ENCODE results near the gene POLR3B.
"Not testable (repeated sequence)": the region's sequence is repeated elsewhere in the genome, so short reads cannot be mapped to it uniquely, and the experiment has no call there.

Gene POLR3B

DNA sequence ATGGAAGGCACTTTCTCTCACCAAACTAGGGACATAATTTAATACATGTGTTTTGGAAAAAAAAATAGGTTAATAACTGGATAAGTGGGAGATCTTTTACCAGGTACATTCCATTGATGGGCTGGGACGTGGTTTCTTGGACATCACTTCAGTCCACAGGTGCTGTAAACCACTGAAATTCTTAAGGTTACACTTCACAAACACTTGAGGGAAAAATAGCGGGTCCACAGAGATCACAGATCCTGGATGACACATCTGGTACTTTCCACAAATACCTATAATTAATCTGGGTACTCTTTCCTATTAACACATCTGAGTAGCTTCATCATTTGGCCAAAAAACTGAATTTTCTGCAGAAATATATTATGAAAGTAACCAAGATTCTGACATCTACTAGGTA lies 85.0 kb downstream of the POLR3B start:
- no peaks in the 10 kb centered on the region for H3K9me3 Mint-ChIP-seq
- no peak for ATAC-seq (ENCODE audit: low read depth)
- DNase-seq (ENCODE audit: low spot score in 2 of 2), result no peak
- no peak overlapping the region for H3K4me3 Mint-ChIP-seq
- H3K27ac Mint-ChIP-seq, result no peak overlapping the region
- H3K36me3 Mint-ChIP-seq, result peaks cover 26% of the 10 kb centered on the region
- no peaks in the 10 kb centered on the region for H3K27me3 Mint-ChIP-seq
- H3K4me1 Mint-ChIP-seq, result no peaks in the 10 kb centered on the region

DNA sequence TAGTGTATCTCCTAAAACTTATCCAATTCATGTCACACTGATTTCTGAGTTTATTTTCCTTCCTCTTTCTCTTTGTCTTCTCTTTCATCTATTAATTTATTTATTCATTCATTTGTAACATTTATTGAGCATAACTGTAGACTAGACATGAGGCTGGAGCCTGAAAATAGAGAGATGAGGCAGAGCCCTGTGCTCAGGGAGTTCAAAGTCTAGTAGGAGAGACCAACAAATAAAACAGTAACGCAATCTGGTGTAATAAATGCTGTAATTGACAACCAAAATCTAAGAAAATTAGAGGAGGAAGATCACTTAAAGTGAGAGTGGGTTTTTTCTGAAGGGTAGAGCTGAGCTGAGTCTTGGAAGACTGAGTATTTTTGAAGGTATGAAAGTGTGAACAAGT lies 87.5 kb downstream of the POLR3B start:
- Mint-ChIP-seq H3K9me3 (no peaks in the 10 kb centered on the region), H3K4me3 (no peak overlapping the region), H3K36me3 (peaks cover 30% of the 10 kb centered on the region), H3K27ac (no peak overlapping the region), H3K27me3 (no peaks in the 10 kb centered on the region), H3K4me1 (no peaks in the 10 kb centered on the region)
- no peak for ATAC-seq (ENCODE audit: low read depth)
- no peak for DNase-seq (ENCODE audit: low spot score in 2 of 2)

DNA sequence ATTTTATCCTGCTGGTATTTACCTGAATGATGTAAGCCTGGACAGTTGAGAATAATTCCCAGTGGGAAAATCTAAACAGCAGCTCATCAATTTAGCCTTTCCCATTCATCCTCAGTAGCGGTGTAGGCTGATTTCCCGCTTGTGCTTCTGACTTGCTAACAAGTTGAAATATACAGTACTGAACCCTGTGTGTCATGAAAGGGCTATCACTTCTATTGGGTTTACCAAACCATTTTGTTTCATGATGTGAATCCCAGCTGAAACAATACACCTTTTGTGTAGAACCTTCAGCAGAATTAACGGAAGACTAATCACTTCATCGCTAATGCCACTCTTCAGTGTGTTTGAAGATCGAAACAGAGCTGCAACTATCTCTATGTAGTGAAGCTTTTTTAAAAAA lies 88.4 kb downstream of the POLR3B start:
- Mint-ChIP-seq H3K27ac (no peak overlapping the region), H3K4me3 (no peak overlapping the region), H3K9me3 (no peaks in the 10 kb centered on the region), H3K36me3 (peaks cover 24% of the 10 kb centered on the region), H3K4me1 (no peaks in the 10 kb centered on the region), H3K27me3 (no peaks in the 10 kb centered on the region)
- no peak for DNase-seq (ENCODE audit: low spot score in 2 of 2)
- no peak for ATAC-seq (ENCODE audit: low read depth)

DNA sequence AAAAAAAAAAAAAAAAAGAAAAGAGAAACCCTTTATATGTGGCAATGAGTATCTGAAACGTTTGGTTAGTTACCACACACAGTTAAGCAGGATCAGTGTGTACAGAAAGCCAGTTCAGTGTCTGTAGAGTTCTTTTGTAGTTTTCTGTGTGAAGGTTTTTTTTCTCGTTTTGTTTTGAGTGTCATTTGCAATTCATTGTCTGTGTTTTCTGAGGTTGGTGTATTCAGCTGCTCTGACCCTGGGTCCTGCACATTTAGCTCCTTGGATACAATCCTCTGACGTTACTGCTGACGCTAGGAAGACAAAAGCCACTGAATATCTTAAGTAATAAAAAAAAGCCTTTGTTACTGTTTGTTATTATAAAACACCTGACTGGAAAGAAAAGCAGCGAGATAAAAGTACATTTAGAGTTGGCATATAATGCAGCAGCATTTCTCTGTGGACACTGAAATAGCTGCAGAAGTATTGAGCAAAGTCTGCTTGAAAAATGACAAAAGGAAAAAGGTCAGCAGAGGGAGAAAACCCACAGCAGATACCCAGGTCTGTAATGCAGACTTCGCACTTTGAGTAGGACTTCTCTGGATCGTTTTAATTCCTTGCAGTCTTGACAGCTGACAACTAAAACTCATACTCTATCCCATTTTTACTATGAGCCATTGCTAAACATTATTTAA lies 89.0 kb downstream of the POLR3B start:
- no peak for ATAC-seq (ENCODE audit: low read depth)
- H3K27me3 Mint-ChIP-seq, result no peaks in the 10 kb centered on the region
- no peaks in the 10 kb centered on the region for H3K9me3 Mint-ChIP-seq
- peaks cover 23% of the 10 kb centered on the region for H3K36me3 Mint-ChIP-seq
- no peak overlapping the region for H3K27ac Mint-ChIP-seq
- no peaks in the 10 kb centered on the region for H3K4me1 Mint-ChIP-seq
- DNase-seq (ENCODE audit: low spot score in 2 of 2), result no peak
- no peak overlapping the region for H3K4me3 Mint-ChIP-seq

DNA sequence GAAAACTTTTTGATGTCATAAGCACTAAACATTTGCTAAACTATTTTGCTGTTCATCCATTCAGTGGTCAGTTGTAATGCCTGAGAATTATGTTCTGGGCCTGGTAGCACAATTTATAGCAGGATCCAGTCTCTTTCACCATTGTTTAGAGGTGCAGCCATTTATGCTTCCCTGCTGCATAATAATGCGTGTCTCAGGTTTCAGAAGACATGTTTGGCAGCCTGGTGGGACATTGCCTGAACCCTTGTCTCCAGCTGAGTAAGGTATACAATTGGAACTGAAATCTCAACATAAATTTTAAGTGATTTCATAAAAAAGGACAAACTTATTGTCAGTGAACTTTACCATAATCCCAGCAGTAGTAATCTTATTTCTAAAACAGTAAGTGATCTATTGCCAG lies 94.8 kb downstream of the POLR3B start:
- Mint-ChIP-seq H3K27me3 (no peaks in the 10 kb centered on the region), H3K27ac (no peak overlapping the region), H3K4me1 (peaks cover 6% of the 10 kb centered on the region), H3K9me3 (no peaks in the 10 kb centered on the region), H3K36me3 (peaks cover 21% of the 10 kb centered on the region), H3K4me3 (no peak overlapping the region)
- ATAC-seq (ENCODE audit: low read depth) (no peak), DNase-seq (ENCODE audit: low spot score in 2 of 2) (no peak)

DNA sequence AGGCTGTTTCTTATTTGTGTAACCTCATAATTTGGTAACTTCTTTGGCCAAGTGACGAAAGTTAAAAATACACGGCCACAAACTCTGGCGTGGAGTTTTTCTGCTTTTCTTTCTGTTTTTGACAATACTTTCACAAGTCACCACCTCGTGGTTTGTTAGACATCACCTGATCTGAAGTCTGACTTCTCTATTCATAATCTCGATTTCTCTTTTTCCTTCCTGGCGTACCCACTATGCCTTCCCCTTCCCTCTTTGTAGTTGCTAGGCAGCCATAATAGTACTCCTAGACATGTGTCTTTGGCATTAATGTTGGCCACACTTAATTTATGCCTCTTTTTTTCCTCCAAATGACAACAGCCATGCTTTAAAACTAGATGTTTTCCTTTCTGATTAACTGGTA lies 97.6 kb downstream of the POLR3B start:
- peak; percentile 61 for ATAC-seq (ENCODE audit: low read depth)
- H3K36me3 Mint-ChIP-seq, result peaks cover 24% of the 10 kb centered on the region
- H3K9me3 Mint-ChIP-seq, result no peaks in the 10 kb centered on the region
- DNase-seq (ENCODE audit: low spot score in 2 of 2), result no peak
- H3K4me3 Mint-ChIP-seq, result no peak overlapping the region
- peaks cover 6% of the 10 kb centered on the region for H3K4me1 Mint-ChIP-seq
- peak overlapping the region; percentile 7 for H3K27ac Mint-ChIP-seq
- H3K27me3 Mint-ChIP-seq, result no peaks in the 10 kb centered on the region

DNA sequence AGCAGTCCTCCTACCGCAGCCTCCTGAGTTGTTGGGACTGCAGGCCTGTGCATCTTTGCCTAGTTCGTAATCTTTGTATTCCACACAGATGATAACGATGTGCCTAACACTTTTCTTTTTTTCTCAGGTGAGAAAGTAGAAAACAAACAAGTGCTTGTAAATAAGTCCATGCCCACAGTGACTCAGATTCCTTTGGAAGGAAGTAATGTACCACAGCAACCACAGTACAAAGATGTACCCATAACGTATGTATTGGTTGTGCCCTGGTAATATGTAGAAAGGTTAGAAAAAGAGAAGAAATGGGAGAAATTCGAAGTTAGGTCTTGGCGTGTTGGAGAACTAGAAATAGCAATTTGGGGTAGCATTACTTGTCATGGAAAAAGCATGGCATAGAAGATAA lies 101.6 kb downstream of the POLR3B start:
- Mint-ChIP-seq H3K4me1 (peaks cover 6% of the 10 kb centered on the region), H3K27ac (no peak overlapping the region), H3K4me3 (no peak overlapping the region), H3K9me3 (no peaks in the 10 kb centered on the region), H3K27me3 (no peaks in the 10 kb centered on the region), H3K36me3 (peaks cover 34% of the 10 kb centered on the region)
- DNase-seq (ENCODE audit: low spot score in 2 of 2), result no peak
- no peak for ATAC-seq (ENCODE audit: low read depth)

DNA sequence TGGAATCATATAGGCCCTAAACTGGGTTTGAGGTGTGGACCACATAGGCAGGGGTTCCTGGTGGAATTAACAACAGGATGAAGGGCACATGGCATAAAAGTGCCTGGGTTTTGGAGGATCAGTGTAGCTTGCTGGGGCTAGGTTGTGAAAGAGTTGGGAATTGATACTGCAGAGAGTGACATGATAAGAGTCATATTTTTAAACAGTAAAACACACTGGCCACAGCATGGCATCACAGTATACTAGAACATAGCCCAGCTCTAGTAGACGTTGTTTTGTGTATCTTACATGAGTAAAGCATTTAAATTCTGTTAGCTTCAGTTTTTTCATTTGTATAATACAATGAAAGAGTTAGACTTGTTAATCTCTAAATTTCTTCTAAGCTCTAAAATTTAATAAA lies 102.0 kb downstream of the POLR3B start:
- no peak overlapping the region for H3K27ac Mint-ChIP-seq
- ATAC-seq (ENCODE audit: low read depth) (no peak), DNase-seq (ENCODE audit: low spot score in 2 of 2) (no peak)
- peaks cover 34% of the 10 kb centered on the region for H3K36me3 Mint-ChIP-seq
- H3K4me1 Mint-ChIP-seq, result peaks cover 4% of the 10 kb centered on the region
- no peak overlapping the region for H3K4me3 Mint-ChIP-seq
- no peaks in the 10 kb centered on the region for H3K27me3 Mint-ChIP-seq
- no peaks in the 10 kb centered on the region for H3K9me3 Mint-ChIP-seq

DNA sequence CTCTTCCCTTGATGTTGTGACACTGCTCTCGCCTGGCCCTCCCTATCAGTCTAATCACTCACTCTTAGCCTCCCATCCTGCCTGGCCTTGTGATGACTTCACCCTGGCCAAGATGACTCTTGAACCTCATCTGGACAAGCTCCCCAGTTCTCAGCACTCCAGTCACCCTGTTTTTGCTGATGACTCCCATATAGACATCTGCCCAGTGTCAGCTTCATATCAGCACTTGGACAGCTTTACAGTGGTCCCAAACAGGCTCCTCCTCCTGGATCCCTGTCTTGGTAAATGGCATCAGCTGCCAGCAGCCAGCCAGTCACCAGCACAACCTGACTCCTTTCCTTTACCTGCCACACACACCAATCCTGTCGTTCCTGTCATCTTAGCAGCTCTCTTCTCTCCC lies 104.2 kb downstream of the POLR3B start:
- Mint-ChIP-seq H3K9me3 (no peaks in the 10 kb centered on the region), H3K27me3 (no peaks in the 10 kb centered on the region), H3K4me1 (no peaks in the 10 kb centered on the region), H3K36me3 (peaks cover 40% of the 10 kb centered on the region), H3K4me3 (no peak overlapping the region), H3K27ac (no peak overlapping the region)
- DNase-seq (ENCODE audit: low spot score in 2 of 2) (no peak), ATAC-seq (ENCODE audit: low read depth) (no peak)

DNA sequence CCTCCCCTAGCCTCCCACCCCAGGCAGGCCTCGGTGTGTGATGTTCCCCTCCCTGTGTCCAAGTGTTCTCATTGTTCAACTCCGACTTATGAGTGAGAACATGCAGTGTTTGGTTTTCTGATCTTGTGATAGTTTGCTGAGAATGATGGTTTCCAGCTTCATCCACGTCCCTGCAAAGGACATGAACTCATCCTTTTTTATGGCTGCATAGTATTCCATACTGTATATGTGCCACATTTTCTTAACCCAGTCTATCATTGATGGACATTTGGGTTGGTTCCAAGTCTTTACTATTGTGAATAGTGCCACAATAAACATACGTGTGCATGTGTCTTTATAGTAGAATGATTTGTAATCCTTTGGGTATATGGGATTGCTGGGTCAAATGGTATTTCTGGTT lies 108.1 kb downstream of the POLR3B start:
- not testable (repeated sequence) for H3K4me3 Mint-ChIP-seq; ATAC-seq (ENCODE audit: low read depth); H3K4me1 Mint-ChIP-seq; DNase-seq (ENCODE audit: low spot score in 2 of 2); H3K27me3 Mint-ChIP-seq; H3K27ac Mint-ChIP-seq; H3K9me3 Mint-ChIP-seq
- H3K36me3 Mint-ChIP-seq, result peaks cover 52% of the 10 kb centered on the region

DNA sequence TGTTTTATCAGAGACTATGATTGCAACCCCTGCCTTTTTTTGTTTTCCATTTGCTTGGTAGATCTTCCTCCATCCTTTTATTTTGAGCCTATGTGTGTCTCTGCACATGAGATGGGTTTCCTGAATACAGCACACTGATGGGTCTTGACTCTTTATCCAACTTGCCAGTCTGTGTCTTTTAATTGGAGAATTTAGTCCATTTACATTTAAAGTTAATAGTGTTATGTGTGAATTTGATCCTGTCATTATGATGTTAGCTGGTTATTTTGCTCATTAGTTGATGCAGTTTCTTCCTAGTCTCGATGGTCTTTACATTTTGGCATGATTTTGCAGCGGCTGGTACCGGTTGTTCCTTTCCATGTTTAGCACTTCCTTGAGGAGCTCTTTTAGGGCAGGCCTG lies 118.1 kb downstream of the POLR3B start:
- not testable (repeated sequence) for H3K4me1 Mint-ChIP-seq; H3K27ac Mint-ChIP-seq; ATAC-seq (ENCODE audit: low read depth); H3K9me3 Mint-ChIP-seq; H3K4me3 Mint-ChIP-seq; DNase-seq (ENCODE audit: low spot score in 2 of 2); H3K27me3 Mint-ChIP-seq
- peaks cover 20% of the 10 kb centered on the region for H3K36me3 Mint-ChIP-seq

DNA sequence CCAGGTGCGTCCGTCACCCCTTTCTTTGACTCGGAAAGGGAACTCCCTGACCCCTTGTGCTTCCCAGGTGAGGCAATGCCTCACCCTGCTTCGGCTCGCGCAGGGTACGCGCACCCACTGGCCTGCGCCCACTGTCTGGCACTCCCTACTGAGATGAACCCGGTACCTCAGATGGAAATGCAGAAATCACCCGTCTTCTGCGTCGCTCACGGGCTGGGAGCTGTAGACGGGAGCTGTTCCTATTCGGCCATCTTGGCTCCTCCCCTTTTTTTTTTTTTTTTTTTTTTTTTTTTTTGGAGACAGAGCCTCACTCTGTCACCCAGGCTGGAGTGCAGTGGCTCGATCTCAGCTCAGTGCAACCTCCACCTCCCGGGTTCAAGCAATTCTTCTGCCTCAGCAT lies 120.1 kb downstream of the POLR3B start:
- ATAC-seq (ENCODE audit: low read depth); DNase-seq (ENCODE audit: low spot score in 2 of 2); H3K27ac Mint-ChIP-seq; H3K27me3 Mint-ChIP-seq; H3K4me1 Mint-ChIP-seq; H3K9me3 Mint-ChIP-seq; H3K4me3 Mint-ChIP-seq: not testable (repeated sequence)
- peaks cover 23% of the 10 kb centered on the region for H3K36me3 Mint-ChIP-seq

DNA sequence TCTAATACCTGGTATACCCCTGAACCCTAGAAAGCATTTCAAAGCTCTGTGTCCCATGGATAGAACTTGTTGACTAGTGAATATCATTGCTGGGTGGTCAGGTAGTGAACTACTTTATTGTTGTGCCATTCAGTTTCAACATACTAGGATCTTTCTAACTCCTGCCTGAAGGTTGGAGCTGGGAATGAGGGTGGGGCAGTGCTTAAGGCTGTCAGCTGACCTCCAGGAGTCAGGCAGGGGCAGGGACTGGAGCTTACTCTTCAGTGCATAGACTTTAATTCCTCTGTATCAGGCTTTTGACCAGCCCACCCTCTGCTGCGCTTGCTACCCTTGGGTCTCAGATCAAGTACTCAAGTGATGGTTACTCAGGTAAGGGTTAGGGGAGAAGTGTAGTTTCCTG lies 122.7 kb downstream of the POLR3B start:
- H3K27me3 Mint-ChIP-seq, result no peaks in the 10 kb centered on the region
- peaks cover 29% of the 10 kb centered on the region for H3K36me3 Mint-ChIP-seq
- H3K4me3 Mint-ChIP-seq, result no peak overlapping the region
- no peak for DNase-seq (ENCODE audit: low spot score in 2 of 2)
- no peak for ATAC-seq (ENCODE audit: low read depth)
- no peaks in the 10 kb centered on the region for H3K4me1 Mint-ChIP-seq
- peaks cover 2% of the 10 kb centered on the region for H3K9me3 Mint-ChIP-seq
- no peak overlapping the region for H3K27ac Mint-ChIP-seq

DNA sequence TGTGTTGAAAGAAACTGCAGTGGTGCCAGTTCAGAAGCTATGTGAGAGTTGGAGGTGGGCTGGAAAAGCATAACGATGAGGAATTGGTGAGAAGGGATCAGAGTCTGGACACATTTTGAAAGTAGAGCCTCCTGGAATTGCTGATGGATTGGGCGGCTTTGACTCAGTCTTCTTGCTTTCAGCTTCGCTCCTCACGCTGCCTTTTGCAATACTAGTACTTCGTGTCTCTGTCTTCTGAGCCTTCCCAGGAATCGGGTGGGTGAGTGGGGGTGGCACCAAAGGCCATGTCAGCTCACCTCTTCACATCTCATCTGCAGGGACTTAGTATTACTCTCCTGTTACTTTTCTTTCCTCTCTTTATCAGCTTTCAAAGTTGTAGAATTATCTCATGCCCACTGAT lies 123.7 kb downstream of the POLR3B start:
- Mint-ChIP-seq H3K9me3 (peaks cover 2% of the 10 kb centered on the region), H3K27me3 (no peaks in the 10 kb centered on the region), H3K36me3 (peaks cover 29% of the 10 kb centered on the region), H3K27ac (no peak overlapping the region), H3K4me3 (no peak overlapping the region), H3K4me1 (no peaks in the 10 kb centered on the region)
- DNase-seq (ENCODE audit: low spot score in 2 of 2) (no peak), ATAC-seq (ENCODE audit: low read depth) (no peak)

DNA sequence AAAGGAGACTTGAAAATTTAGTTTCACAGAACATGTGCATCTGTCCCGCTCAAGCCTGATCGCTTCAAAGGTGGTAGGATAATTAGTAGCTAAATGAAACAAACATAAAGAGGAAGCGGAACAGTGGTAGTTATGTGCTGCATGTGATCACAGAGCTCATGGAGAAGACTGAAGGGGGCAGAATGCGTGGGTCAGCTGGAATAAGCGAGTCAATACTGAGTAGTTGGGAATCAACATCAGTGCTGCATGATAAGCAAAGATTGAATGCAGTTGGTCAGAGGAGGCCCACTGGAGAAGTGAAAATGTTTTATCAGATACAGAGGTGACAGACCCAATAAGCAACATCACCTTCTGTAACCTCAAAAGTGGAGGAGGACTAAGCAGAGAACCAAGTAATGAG lies 130.1 kb downstream of the POLR3B start:
- Mint-ChIP-seq H3K36me3 (peaks cover 10% of the 10 kb centered on the region), H3K9me3 (no peaks in the 10 kb centered on the region)
- no peak for ATAC-seq (ENCODE audit: low read depth)

More for the DNA sequence above, 130.1 kb downstream of the POLR3B start:
- no peak overlapping the region for H3K27ac Mint-ChIP-seq
- H3K4me1 Mint-ChIP-seq, result no peaks in the 10 kb centered on the region
- no peak overlapping the region for H3K4me3 Mint-ChIP-seq
- no peak for DNase-seq (ENCODE audit: low spot score in 2 of 2)
- no peaks in the 10 kb centered on the region for H3K27me3 Mint-ChIP-seq
